Measurements from ENCODE around the gene AGAP2.
"Not testable (repeated sequence)": the region's sequence is repeated elsewhere in the genome, so short reads cannot be mapped to it uniquely, and the experiment has no call there.

AGAP2 gene

GRCh38 chr12:57722716-57723629 is 15.6 kb downstream of the AGAP2 start:
- DNase-seq (ENCODE audit: low spot score) = no peak

GRCh38 chr12:57721846-57722608 is 16.5 kb downstream of the AGAP2 start:
- not testable (repeated sequence) for DNase-seq (ENCODE audit: low spot score)

GRCh38 chr12:57720606-57721595 is 17.6 kb downstream of the AGAP2 start:
- DNase-seq (ENCODE audit: low spot score) = no peak

- DNase-seq (ENCODE audit: low spot score) = no peak
Measured at GRCh38 chr12:57719777-57720605, 18.6 kb downstream of the AGAP2 start.

- no peak for DNase-seq (ENCODE audit: low spot score)
Measured at GRCh38 chr12:57718641-57719528, 19.7 kb downstream of the AGAP2 start.

- no peak for DNase-seq (ENCODE audit: low spot score)
Measured at GRCh38 chr12:57717846-57718640, 20.5 kb downstream of the AGAP2 start.

GRCh38 chr12:57717131-57717530 is 21.4 kb downstream of the AGAP2 start:
- no peak for DNase-seq (ENCODE audit: low spot score)

- no peak for DNase-seq (ENCODE audit: low spot score)
Measured at GRCh38 chr12:57716305-57716704, 22.2 kb downstream of the AGAP2 start.

GRCh38 chr12:57715786-57716185 is 22.8 kb downstream of the AGAP2 start:
- no peak for DNase-seq (ENCODE audit: low spot score)

GRCh38 chr12:57715036-57715748 is 23.4 kb downstream of the AGAP2 start:
- DNase-seq (ENCODE audit: low spot score) = not testable (repeated sequence)

GRCh38 chr12:57713209-57713608 is 25.3 kb downstream of the AGAP2 start:
- DNase-seq (ENCODE audit: low spot score) = no peak

GRCh38 chr12:57712701-57713100 is 25.8 kb downstream of the AGAP2 start:
- no peak for DNase-seq (ENCODE audit: low spot score)

- DNase-seq (ENCODE audit: low spot score) = no peak
Measured at GRCh38 chr12:57708296-57708695, 30.2 kb downstream of the AGAP2 start.

- DNase-seq (ENCODE audit: low spot score) = no peak
Measured at GRCh38 chr12:57707250-57707649, 31.3 kb downstream of the AGAP2 start.

GRCh38 chr12:57700317-57700716 is 38.2 kb downstream of the AGAP2 start:
- DNase-seq (ENCODE audit: low spot score) = no peak

- no peak for DNase-seq (ENCODE audit: low spot score)
Measured at GRCh38 chr12:57698414-57698813, 40.1 kb downstream of the AGAP2 start.

- no peak for DNase-seq (ENCODE audit: low spot score)
Measured at GRCh38 chr12:57697076-57697475, 41.5 kb downstream of the AGAP2 start.

GRCh38 chr12:57695770-57696432 is 42.6 kb downstream of the AGAP2 start:
- DNase-seq (ENCODE audit: low spot score) = no peak
